Erythroblast (primary cell): ENCODE measurements around the gene CYP4F22.

Source experiments
- GATA1 ChIP-seq: IDR thresholded peaks from 2 replicates; pipeline ENCODE4 v1.6.1; 2011; ENCODE audit warnings: low read depth, mild to moderate bottlenecking, control low read depth, low read length, moderate library complexity
- POLR2A ChIP-seq: IDR thresholded peaks from 2 replicates; pipeline ENCODE4 v1.6.1; 2011; ENCODE audit warnings: mild to moderate bottlenecking, low read length

- TF ChIP-seq POLR2A = no peak
- TF ChIP-seq GATA1 = no peak
Measured at GRCh38 chr19:15556634-15557181, 48.4 kb downstream of the CYP4F22 start.
